B cell (primary cell): ENCODE measurements around the gene AKR7A3. TPM values are rescaled to one million over a fixed set of nuclear protein-coding genes. Genes with fewer than 3 reads are reported as not detected.

Experiments used
- ATAC-seq: fragments of 200-7000 bp; cut with Tn5 transposase; one replicate; pipeline ENCODE4 v1.10.0; 2021; ENCODE audit warnings: low read depth, mild to moderate bottlenecking, moderate number of reproducible peaks, moderate library complexity
- CTCF ChIA-PET: fragments of 350-600 bp; sonication (Branson Sonifier 250); formaldehyde crosslinking; loops from one replicate; lab custom pipeline; 2021; ENCODE audit warnings: antibody characterized with exemption, inconsistent platforms; lab: Charles Lee
- POLR2A ChIA-PET: fragments of 350-600 bp; sonication (Branson Sonifier 250); formaldehyde crosslinking; loops from one replicate; lab custom pipeline; 2021; ENCODE audit warnings: antibody characterized with exemption; lab: Charles Lee
- DNase-seq: peaks from one replicate; pipeline ENCODE4 v3.0.0; 2013
- H2AFZ ChIP-seq: 2 replicates; pipeline ENCODE4 v1.6.1; 2012; ENCODE audit warnings: mild to moderate bottlenecking, low read depth, low read length; ENCODE audit not compliant: insufficient read depth, poor library complexity, severe bottlenecking
- H3K27ac ChIP-seq, 2 donors: 1 replicate in 1 of 2; 2 replicates in 1 of 2; pipeline ENCODE4 v1.5.1; 2012 to 2013; ENCODE audit warnings: low read length in 2 of 2, mild to moderate bottlenecking in 2 of 2, moderate library complexity in 1 of 2
- H3K27me3 ChIP-seq, 4 experiments: fragments of 200-600 bp in 1 of 4; sonication (generic) in 1 of 4; replicated peaks in 1 of 4; 1 replicate in 2 of 4; 2 replicates in 2 of 4; pipeline versions ENCODE4 v1.6.1 to v1.7.0; 2013 to 2016; ENCODE audit warnings: low read length in 3 of 4, mild to moderate bottlenecking in 2 of 4, mixed read lengths in 1 of 4, moderate library complexity in 1 of 4; ENCODE audit not compliant: insufficient read depth in 4 of 4, control insufficient read depth in 3 of 4; ENCODE audit errors: control extremely low read depth in 1 of 4
- H3K36me3 ChIP-seq, 2 experiments: replicated peaks in 1 of 2; 1 replicate in 1 of 2; 2 replicates in 1 of 2; pipeline versions ENCODE4 v1.6.1 to v1.7.1; 2013; ENCODE audit warnings: low read length in 1 of 2; ENCODE audit not compliant: insufficient read depth in 2 of 2, control insufficient read depth in 1 of 2; ENCODE audit errors: control extremely low read depth in 1 of 2, extremely low read depth in 1 of 2
- H3K4me1 ChIP-seq, 2 donors: fragments of 200-600 bp in 1 of 2; sonication (generic) in 1 of 2; 1 replicate in 1 of 2; 2 replicates in 1 of 2; pipeline versions ENCODE4 v1.5.1 to v1.6.1; 2013 to 2017; ENCODE audit warnings: low read length in 2 of 2; ENCODE audit not compliant: control insufficient read depth in 2 of 2, insufficient read depth in 2 of 2
- H3K4me2 ChIP-seq: replicated peaks from 2 replicates; pipeline ENCODE3; 2012; ENCODE audit warnings: mild to moderate bottlenecking, low read depth, low read length; ENCODE audit not compliant: poor library complexity, severe bottlenecking
- H3K4me3 ChIP-seq, 5 experiments: fragments of 200-600 bp in 1 of 5; sonication (generic) in 1 of 5; 1 replicate in 3 of 5; 2 replicates in 2 of 5; pipeline versions ENCODE4 v1.5.1 to v1.7.0; 2011 to 2016; ENCODE audit warnings: low read length in 4 of 5, mild to moderate bottlenecking in 4 of 5, low read depth in 2 of 5, control low read depth in 1 of 5, moderate library complexity in 1 of 5; ENCODE audit not compliant: insufficient read depth in 1 of 5; ENCODE audit errors: control extremely low read depth in 1 of 5, extremely low read depth in 1 of 5
- H3K79me2 ChIP-seq: fragments of 200-600 bp; sonication (generic); one replicate; pipeline ENCODE4 v1.6.0; 2016; ENCODE audit warnings: low read length; ENCODE audit not compliant: control insufficient read depth, insufficient read depth
- H3K9ac ChIP-seq: fragments of 200-600 bp; sonication (generic); 2 replicates; pipeline ENCODE4 v1.6.1; 2017; ENCODE audit warnings: mild to moderate bottlenecking, low read length, moderate library complexity
- H3K9me3 ChIP-seq, 3 donors: one replicate each; pipeline versions ENCODE4 v1.6.1 to v1.7.1; 2013; ENCODE audit warnings: low read length in 2 of 3; ENCODE audit not compliant: control insufficient read depth in 2 of 3, insufficient read depth in 1 of 3; ENCODE audit errors: control extremely low read depth in 1 of 3
- H4K20me1 ChIP-seq: 2 replicates; pipeline ENCODE4 v1.6.0; 2012; ENCODE audit warnings: mild to moderate bottlenecking, low read length; ENCODE audit not compliant: insufficient read depth, control insufficient read depth, poor library complexity, severe bottlenecking
- H3K27ac Mint-ChIP-seq: one replicate; pipeline ENCODE4 v1.8.0; 2021; ENCODE audit warnings: mixed read lengths
- H3K27me3 Mint-ChIP-seq: one replicate; pipeline ENCODE4 v1.8.0; 2021; ENCODE audit warnings: mixed read lengths
- H3K4me1 Mint-ChIP-seq: one replicate; pipeline ENCODE4 v1.8.0; 2021; ENCODE audit warnings: mixed read lengths
- H3K4me3 Mint-ChIP-seq: one replicate; pipeline ENCODE4 v1.8.0; 2021; ENCODE audit warnings: mixed read lengths
- H3K9me3 Mint-ChIP-seq: one replicate; pipeline ENCODE4 v1.8.0; 2022; ENCODE audit warnings: mixed read lengths; ENCODE audit not compliant: insufficient read depth
- CTCF ChIP-seq: fragments of 200-600 bp; IDR thresholded peaks from one replicate; pipeline ENCODE4 v1.8.0; 2022; ENCODE audit warnings: antibody characterized with exemption, mild to moderate bottlenecking
- EZH2 ChIP-seq: IDR thresholded peaks from 2 replicates; pipeline ENCODE4 v1.6.1; 2012; ENCODE audit warnings: borderline replicate concordance, low read depth, mild to moderate bottlenecking, moderate library complexity, low read length; ENCODE audit not compliant: insufficient read depth, poor library complexity, severe bottlenecking
- WGBS: methylation state at CpG from one replicate; pipeline ENCODE4 v1.1.5; 2013; ENCODE audit warnings: missing lambda C conversion rate; ENCODE audit not compliant: insufficient coverage; 5-methylcytosine and 5-hydroxymethylcytosine counted together
- intact Hi-C: fragments of 100-400 bp; cut with micrococcal nuclease; formaldehyde crosslinking; loops from one replicate; pipeline ENCODE4 v1.10.0; 2022
- polyA plus RNA-seq: library from polyadenylated mRNA; depleted of rRNA; stranded (reverse); fragments of >200 nt; gene quantifications from 2 replicates; pipeline ENCODE4 v1.2.3, GENCODE V29; 2012
- total RNA-seq, 2 donors: library from RNA; stranded (reverse); fragments of 120-200 nt in 1 of 2; gene quantifications; 1 replicate in 1 of 2; 2 replicates in 1 of 2; pipeline versions ENCODE4 v1.2.3 to v1.2.4, GENCODE V29; 2013 to 2022

The AKR7A3 gene
- total and polyA plus RNA-seq, 2 donors (not counting 1 experiment from before 2014, with no cell fraction given): 0.97 to 1.8 TPM

- Histone ChIP-seq H3K9ac (no peak overlapping the region), H3K27ac (no peak overlapping the region), H3K4me3 (no peak overlapping the region), H3K4me2 (no peak overlapping the region), H3K79me2 (peaks cover 42% of the 10 kb centered on the region), H3K4me1 (no peaks in the 10 kb centered on the region), H2AFZ (no peak overlapping the region), H4K20me1 (peaks cover 15% of the 10 kb centered on the region), H3K36me3 (peaks cover 0 to 50% of the 10 kb centered on the region in 2 experiments), H3K9me3 (no peaks in the 10 kb centered on the region), H3K27me3 (no peaks in the 10 kb centered on the region)
- Mint-ChIP-seq H3K27ac (no peak overlapping the region), H3K4me3 (no peak overlapping the region), H3K27me3 (no peaks in the 10 kb centered on the region), H3K9me3 (no peaks in the 10 kb centered on the region), H3K4me1 (no peaks in the 10 kb centered on the region)
- CTCF ChIA-PET: no interaction called here
- ATAC-seq: no peak
- intact Hi-C loops: no loop called here
- POLR2A ChIA-PET: no interaction called here
- WGBS: 99% methylated on average over 9 of the region's 9 CpGs
- DNase-seq: no peak
- TF ChIP-seq CTCF: no peak
- TF ChIP-seq EZH2: no peak
Measured at GRCh38 chr1:19324665-19324990, 36.1 kb upstream of the AKR7A3 start.

GRCh38 chr1:19323987-19324664 is 35.6 kb upstream of the AKR7A3 start:
- POLR2A ChIA-PET: no interaction called here
- H3K4me3 Mint-ChIP-seq: no peak overlapping the region

More at GRCh38 chr1:19323987-19324664, 35.6 kb upstream of the AKR7A3 start:
- Histone ChIP-seq H3K9me3 (no peaks in the 10 kb centered on the region), H3K4me1 (no peaks in the 10 kb centered on the region), H3K36me3 (peaks cover 0 to 49% of the 10 kb centered on the region in 2 experiments), H3K27ac (no peak overlapping the region), H3K9ac (no peak overlapping the region), H4K20me1 (peaks cover 15% of the 10 kb centered on the region), H3K4me2 (no peak overlapping the region), H2AFZ (no peak overlapping the region), H3K27me3 (no peaks in the 10 kb centered on the region), H3K79me2 (peaks cover 42% of the 10 kb centered on the region), H3K4me3 (no peak overlapping the region)
- CTCF ChIA-PET: no interaction called here
- Mint-ChIP-seq H3K27ac (no peak overlapping the region), H3K27me3 (no peaks in the 10 kb centered on the region), H3K4me1 (no peaks in the 10 kb centered on the region), H3K9me3 (no peaks in the 10 kb centered on the region)
- TF ChIP-seq EZH2: no peak
- no peak for TF ChIP-seq CTCF
- 97% methylated on average over 21 of the region's 23 CpGs for WGBS
- intact Hi-C loops: no loop called here
- DNase-seq: no peak
- ATAC-seq: no peak
